ENCODE measurements around the gene LITAF.
"Not testable (repeated sequence)": the region's sequence is repeated elsewhere in the genome, so short reads cannot be mapped to it uniquely, and the experiment has no call there.

LITAF gene

GRCh38 chr16:11572301-11572995 lies 14.3 kb downstream of the LITAF start:
- no peak for DNase-seq (ENCODE audit: low spot score)

- DNase-seq (ENCODE audit: low spot score): no peak
Observed at GRCh38 chr16:11571549-11571948, 15.2 kb downstream of the LITAF start.

- no peak for DNase-seq (ENCODE audit: low spot score)
Observed at GRCh38 chr16:11570806-11571205, 15.9 kb downstream of the LITAF start.

GRCh38 chr16:11570258-11570657 lies 16.5 kb downstream of the LITAF start:
- no peak for DNase-seq (ENCODE audit: low spot score)

- DNase-seq (ENCODE audit: low spot score): no peak
Observed at GRCh38 chr16:11566398-11566797, 20.3 kb downstream of the LITAF start.

GRCh38 chr16:11565665-11566064 lies 21.1 kb downstream of the LITAF start:
- no peak for DNase-seq (ENCODE audit: low spot score)

- no peak for DNase-seq (ENCODE audit: low spot score)
Observed at GRCh38 chr16:11564046-11564926, 22.4 kb downstream of the LITAF start.

GRCh38 chr16:11563493-11564040 lies 23.2 kb downstream of the LITAF start:
- no peak for DNase-seq (ENCODE audit: low spot score)

- no peak for DNase-seq (ENCODE audit: low spot score)
Observed at GRCh38 chr16:11562941-11563340, 23.8 kb downstream of the LITAF start.

- DNase-seq (ENCODE audit: low spot score): no peak
Observed at GRCh38 chr16:11562411-11562810, 24.3 kb downstream of the LITAF start.

GRCh38 chr16:11561856-11562255 lies 24.9 kb downstream of the LITAF start:
- no peak for DNase-seq (ENCODE audit: low spot score)

GRCh38 chr16:11561454-11561805 lies 25.3 kb downstream of the LITAF start:
- no peak for DNase-seq (ENCODE audit: low spot score)

- no peak for DNase-seq (ENCODE audit: low spot score)
Observed at GRCh38 chr16:11560701-11561453, 25.8 kb downstream of the LITAF start.

- not testable (repeated sequence) for DNase-seq (ENCODE audit: low spot score)
Observed at GRCh38 chr16:11558308-11558823, 28.4 kb downstream of the LITAF start.

- no peak for DNase-seq (ENCODE audit: low spot score)
Observed at GRCh38 chr16:11557801-11558200, 28.9 kb downstream of the LITAF start.

- no peak for DNase-seq (ENCODE audit: low spot score)
Observed at GRCh38 chr16:11556945-11557720, 29.6 kb downstream of the LITAF start.

GRCh38 chr16:11556214-11556819 lies 30.4 kb downstream of the LITAF start:
- no peak for DNase-seq (ENCODE audit: low spot score)

GRCh38 chr16:11554053-11554452 lies 32.7 kb downstream of the LITAF start:
- DNase-seq (ENCODE audit: low spot score): no peak

GRCh38 chr16:11553371-11553770 lies 33.3 kb downstream of the LITAF start:
- DNase-seq (ENCODE audit: low spot score): no peak

GRCh38 chr16:11552440-11552839 lies 34.3 kb downstream of the LITAF start:
- no peak for DNase-seq (ENCODE audit: low spot score)

GRCh38 chr16:11551842-11552241 lies 34.9 kb downstream of the LITAF start:
- DNase-seq (ENCODE audit: low spot score): no peak

All from LoVo (cell line).